CD14-positive monocyte (primary cell): Measurements from ENCODE around the gene THSD7B. TPM values are rescaled to one million over a fixed set of nuclear protein-coding genes. Genes with fewer than 3 reads are reported as not detected.

Experiments
- DNase-seq, 3 donors: peaks; one replicate each; pipeline ENCODE4 v3.0.0-alpha.2; 2011 to 2022
- H2AFZ ChIP-seq: 2 replicates; pipeline ENCODE4 v1.6.0; 2012; ENCODE audit warnings: mild to moderate bottlenecking, low read depth, low read length, inconsistent platforms; ENCODE audit not compliant: insufficient read depth, poor library complexity, severe bottlenecking
- H3K27ac ChIP-seq, 2 donors: 1 replicate in 1 of 2; 2 replicates in 1 of 2; pipeline ENCODE4 v1.5.1; 2012 to 2013; ENCODE audit warnings: low read length in 2 of 2, control low read depth in 1 of 2, inconsistent platforms in 1 of 2, low read depth in 1 of 2, mild to moderate bottlenecking in 1 of 2
- H3K27me3 ChIP-seq, 2 donors: one replicate each; pipeline versions ENCODE4 v1.6.0 to v1.6.1; 2011 to 2013; ENCODE audit warnings: low read length in 2 of 2; ENCODE audit not compliant: control insufficient read depth in 2 of 2, insufficient read depth in 2 of 2
- H3K36me3 ChIP-seq, 2 donors: replicated peaks in 1 of 2; 1 replicate in 1 of 2; 2 replicates in 1 of 2; pipeline versions ENCODE4 v1.5.1 to v1.6.1; 2012 to 2013; ENCODE audit warnings: low read length in 2 of 2, control low read depth in 1 of 2, inconsistent platforms in 1 of 2, mild to moderate bottlenecking in 1 of 2; ENCODE audit not compliant: insufficient read depth in 2 of 2, control insufficient read depth in 1 of 2
- H3K4me1 ChIP-seq, 2 donors: 1 replicate in 1 of 2; 2 replicates in 1 of 2; pipeline versions ENCODE4 v1.5.1 to v1.6.1; 2012 to 2013; ENCODE audit warnings: low read length in 2 of 2, control low read depth in 1 of 2, inconsistent platforms in 1 of 2, mild to moderate bottlenecking in 1 of 2, moderate library complexity in 1 of 2; ENCODE audit not compliant: insufficient read depth in 2 of 2, control insufficient read depth in 1 of 2
- H3K4me2 ChIP-seq: replicated peaks from 2 replicates; pipeline ENCODE3; 2012; ENCODE audit warnings: low read length, moderate library complexity, mild to moderate bottlenecking; ENCODE audit not compliant: poor library complexity, severe bottlenecking; ENCODE audit errors: extremely low read depth
- H3K4me3 ChIP-seq, 3 experiments: fragments of 200-600 bp in 1 of 3; sonication (generic) in 1 of 3; replicated peaks in 1 of 3; 1 replicate in 2 of 3; 2 replicates in 1 of 3; pipeline ENCODE4 v1.5.1; 2011 to 2013; ENCODE audit warnings: low read length in 3 of 3, mild to moderate bottlenecking in 3 of 3, control low read depth in 2 of 3, low read depth in 2 of 3, inconsistent platforms in 1 of 3, moderate library complexity in 1 of 3
- H3K79me2 ChIP-seq: 2 replicates; pipeline ENCODE4 v1.6.0; 2012; ENCODE audit warnings: mild to moderate bottlenecking, control low read depth, inconsistent platforms, low read length, moderate library complexity; ENCODE audit not compliant: insufficient read depth
- H3K9ac ChIP-seq: 2 replicates; pipeline ENCODE4 v1.6.0; 2017; ENCODE audit warnings: low read length, mild to moderate bottlenecking; ENCODE audit not compliant: insufficient read depth, poor library complexity, severe bottlenecking
- H3K9me3 ChIP-seq, 2 donors: replicated peaks in 1 of 2; 1 replicate in 1 of 2; 2 replicates in 1 of 2; pipeline versions ENCODE4 v1.5.1 to v1.6.1; 2012 to 2013; ENCODE audit warnings: low read length in 2 of 2, control low read depth in 1 of 2; ENCODE audit not compliant: control insufficient read depth in 1 of 2, insufficient read depth in 1 of 2
- H4K20me1 ChIP-seq: 2 replicates; pipeline ENCODE4 v1.6.0; 2012; ENCODE audit warnings: mild to moderate bottlenecking, low read length, control low read depth, moderate library complexity; ENCODE audit not compliant: insufficient read depth
- H3K27ac Mint-ChIP-seq, 7 donors: one replicate each; pipeline ENCODE4 v1.8.0; 2020; ENCODE audit warnings: mild to moderate bottlenecking in 7 of 7, mixed read lengths in 7 of 7, moderate library complexity in 6 of 7, inconsistent platforms in 2 of 7
- H3K27me3 Mint-ChIP-seq, 3 donors: one replicate each; pipeline ENCODE4 v1.8.0; 2021 to 2022; ENCODE audit warnings: low read depth in 3 of 3, mild to moderate bottlenecking in 3 of 3, mixed read lengths in 3 of 3, moderate library complexity in 3 of 3, inconsistent platforms in 1 of 3
- H3K36me3 Mint-ChIP-seq, 2 donors: one replicate each; pipeline ENCODE4 v1.8.0; 2020; ENCODE audit warnings: mixed read lengths in 2 of 2, inconsistent platforms in 1 of 2, mild to moderate bottlenecking in 1 of 2
- H3K4me1 Mint-ChIP-seq: one replicate; pipeline ENCODE4 v1.8.0; 2020; ENCODE audit warnings: mild to moderate bottlenecking, mixed read lengths
- H3K4me3 Mint-ChIP-seq, 2 donors: one replicate each; pipeline ENCODE4 v1.8.0; 2020; ENCODE audit warnings: mild to moderate bottlenecking in 2 of 2, mixed read lengths in 2 of 2, moderate library complexity in 1 of 2
- H3K9me3 Mint-ChIP-seq, 7 donors: one replicate each; pipeline ENCODE4 v1.8.0; 2020 to 2022; ENCODE audit warnings: mixed read lengths in 7 of 7, mild to moderate bottlenecking in 6 of 7, moderate library complexity in 6 of 7, inconsistent platforms in 2 of 7
- WGBS: methylation state at CpG from one replicate; pipeline ENCODE4 v1.1.5; 2013; ENCODE audit warnings: missing lambda C conversion rate; ENCODE audit not compliant: insufficient coverage; 5-methylcytosine and 5-hydroxymethylcytosine counted together
- intact Hi-C, 2 donors: fragments of 100-400 bp; cut with micrococcal nuclease; formaldehyde crosslinking; loops; one replicate each; pipeline versions ENCODE4 v1.15.0 to v1.15.1; 2023
- polyA plus RNA-seq, 3 donors: library from polyadenylated mRNA; depleted of rRNA in 1 of 3; unstranded in 2 of 3; stranded (reverse) in 1 of 3; fragments of 300-500 nt in 2 of 3; fragments of >200 nt in 1 of 3; fragmentation: Illumina TruSeq in 2 of 3; gene quantifications; 1 replicate in 2 of 3; 2 replicates in 1 of 3; pipeline ENCODE4 v1.2.3, GENCODE V29; 2012 to 2021
- TF ChIP-seq, protein P1 (sequence below): fragments of 200-600 bp; IDR thresholded peaks from one replicate; pipeline ENCODE4 v1.8.0; 2022; ENCODE audit warnings: antibody characterized with exemption, mild to moderate bottlenecking

Gene THSD7B
- polyA plus RNA-seq, 3 donors: not detected

- no peaks in the 10 kb centered on the region for H3K27me3 Mint-ChIP-seq
- H3K27me3 ChIP-seq: no peaks in the 10 kb centered on the region
- no peaks in the 10 kb centered on the region for H3K36me3 ChIP-seq
- no peaks in the 10 kb centered on the region for H3K4me1 Mint-ChIP-seq
- H2AFZ ChIP-seq: no peak overlapping the region
- no peaks in the 10 kb centered on the region for H3K79me2 ChIP-seq
- no peak overlapping the region for H3K9ac ChIP-seq
- H3K27ac Mint-ChIP-seq: no peak overlapping the region
- H3K27ac ChIP-seq: no peak overlapping the region
- TF ChIP-seq, protein P1, sequence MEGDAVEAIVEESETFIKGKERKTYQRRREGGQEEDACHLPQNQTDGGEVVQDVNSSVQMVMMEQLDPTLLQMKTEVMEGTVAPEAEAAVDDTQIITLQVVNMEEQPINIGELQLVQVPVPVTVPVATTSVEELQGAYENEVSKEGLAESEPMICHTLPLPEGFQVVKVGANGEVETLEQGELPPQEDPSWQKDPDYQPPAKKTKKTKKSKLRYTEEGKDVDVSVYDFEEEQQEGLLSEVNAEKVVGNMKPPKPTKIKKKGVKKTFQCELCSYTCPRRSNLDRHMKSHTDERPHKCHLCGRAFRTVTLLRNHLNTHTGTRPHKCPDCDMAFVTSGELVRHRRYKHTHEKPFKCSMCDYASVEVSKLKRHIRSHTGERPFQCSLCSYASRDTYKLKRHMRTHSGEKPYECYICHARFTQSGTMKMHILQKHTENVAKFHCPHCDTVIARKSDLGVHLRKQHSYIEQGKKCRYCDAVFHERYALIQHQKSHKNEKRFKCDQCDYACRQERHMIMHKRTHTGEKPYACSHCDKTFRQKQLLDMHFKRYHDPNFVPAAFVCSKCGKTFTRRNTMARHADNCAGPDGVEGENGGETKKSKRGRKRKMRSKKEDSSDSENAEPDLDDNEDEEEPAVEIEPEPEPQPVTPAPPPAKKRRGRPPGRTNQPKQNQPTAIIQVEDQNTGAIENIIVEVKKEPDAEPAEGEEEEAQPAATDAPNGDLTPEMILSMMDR: no peak
- H3K36me3 Mint-ChIP-seq: no peaks in the 10 kb centered on the region
- no peaks in the 10 kb centered on the region for H4K20me1 ChIP-seq
- DNase-seq: no peak
- H3K4me1 ChIP-seq: no peaks in the 10 kb centered on the region
- H3K4me3 Mint-ChIP-seq: no peak overlapping the region
- H3K9me3 Mint-ChIP-seq: peaks cover 0 to 5% (median 0%) of the 10 kb centered on the region in 7 donors
- WGBS: no CpG with 5 or more reads among the region's 1 CpG
- H3K4me2 ChIP-seq: no peak overlapping the region
- H3K4me3 ChIP-seq: no peak overlapping the region
- intact Hi-C loops: no loop called here
- no peaks in the 10 kb centered on the region for H3K9me3 ChIP-seq
Measured at GRCh38 chr2:137036619-137037018, 271.3 kb downstream of the THSD7B start.

- H4K20me1 ChIP-seq: no peaks in the 10 kb centered on the region
- Mint-ChIP-seq H3K27me3 (no peaks in the 10 kb centered on the region), H3K27ac (no peak overlapping the region), H3K36me3 (no peaks in the 10 kb centered on the region), H3K4me1 (no peaks in the 10 kb centered on the region), H3K9me3 (peaks cover 0 to 2% (median 0%) of the 10 kb centered on the region in 7 donors), H3K4me3 (no peak overlapping the region)
- no peaks in the 10 kb centered on the region for H3K27me3 ChIP-seq
- no peaks in the 10 kb centered on the region for H3K36me3 ChIP-seq
- H3K27ac ChIP-seq: no peak overlapping the region
- no peaks in the 10 kb centered on the region for H3K79me2 ChIP-seq
- TF ChIP-seq, protein P1: no peak
- no peak overlapping the region for H3K4me2 ChIP-seq
- H2AFZ ChIP-seq: no peak overlapping the region
- H3K9me3 ChIP-seq: no peaks in the 10 kb centered on the region
- no CpG with 5 or more reads among the region's 2 CpGs for WGBS
- DNase-seq: no peak
- no peak overlapping the region for H3K9ac ChIP-seq
- H3K4me3 ChIP-seq: no peak overlapping the region
- no peaks in the 10 kb centered on the region for H3K4me1 ChIP-seq
- intact Hi-C loops: no loop called here
Measured at GRCh38 chr2:137039482-137040152, 274.3 kb downstream of the THSD7B start.
